B cell (primary cell): Measurements from ENCODE around the gene ARHGAP26. TPM values are rescaled to one million over a fixed set of nuclear protein-coding genes. Genes with fewer than 3 reads are reported as not detected.

Experiments used
- ATAC-seq: fragments of 200-7000 bp; cut with Tn5 transposase; one replicate; pipeline ENCODE4 v1.10.0; 2021; ENCODE audit warnings: low read depth, mild to moderate bottlenecking, moderate number of reproducible peaks, moderate library complexity
- CTCF ChIA-PET: fragments of 350-600 bp; sonication (Branson Sonifier 250); formaldehyde crosslinking; loops from one replicate; lab custom pipeline; 2021; ENCODE audit warnings: antibody characterized with exemption, inconsistent platforms; lab: Charles Lee
- POLR2A ChIA-PET: fragments of 350-600 bp; sonication (Branson Sonifier 250); formaldehyde crosslinking; loops from one replicate; lab custom pipeline; 2021; ENCODE audit warnings: antibody characterized with exemption; lab: Charles Lee
- DNase-seq: peaks from one replicate; pipeline ENCODE4 v3.0.0; 2013
- H2AFZ ChIP-seq: 2 replicates; pipeline ENCODE4 v1.6.1; 2012; ENCODE audit warnings: mild to moderate bottlenecking, low read depth, low read length; ENCODE audit not compliant: insufficient read depth, poor library complexity, severe bottlenecking
- H3K27ac ChIP-seq, 2 donors: 1 replicate in 1 of 2; 2 replicates in 1 of 2; pipeline ENCODE4 v1.5.1; 2012 to 2013; ENCODE audit warnings: low read length in 2 of 2, mild to moderate bottlenecking in 2 of 2, moderate library complexity in 1 of 2
- H3K27me3 ChIP-seq, 4 experiments: fragments of 200-600 bp in 1 of 4; sonication (generic) in 1 of 4; replicated peaks in 1 of 4; 1 replicate in 2 of 4; 2 replicates in 2 of 4; pipeline versions ENCODE4 v1.6.1 to v1.7.0; 2013 to 2016; ENCODE audit warnings: low read length in 3 of 4, mild to moderate bottlenecking in 2 of 4, mixed read lengths in 1 of 4, moderate library complexity in 1 of 4; ENCODE audit not compliant: insufficient read depth in 4 of 4, control insufficient read depth in 3 of 4; ENCODE audit errors: control extremely low read depth in 1 of 4
- H3K36me3 ChIP-seq, 2 experiments: replicated peaks in 1 of 2; 1 replicate in 1 of 2; 2 replicates in 1 of 2; pipeline versions ENCODE4 v1.6.1 to v1.7.1; 2013; ENCODE audit warnings: low read length in 1 of 2; ENCODE audit not compliant: insufficient read depth in 2 of 2, control insufficient read depth in 1 of 2; ENCODE audit errors: control extremely low read depth in 1 of 2, extremely low read depth in 1 of 2
- H3K4me1 ChIP-seq, 2 donors: fragments of 200-600 bp in 1 of 2; sonication (generic) in 1 of 2; 1 replicate in 1 of 2; 2 replicates in 1 of 2; pipeline versions ENCODE4 v1.5.1 to v1.6.1; 2013 to 2017; ENCODE audit warnings: low read length in 2 of 2; ENCODE audit not compliant: control insufficient read depth in 2 of 2, insufficient read depth in 2 of 2
- H3K4me2 ChIP-seq: replicated peaks from 2 replicates; pipeline ENCODE3; 2012; ENCODE audit warnings: mild to moderate bottlenecking, low read depth, low read length; ENCODE audit not compliant: poor library complexity, severe bottlenecking
- H3K4me3 ChIP-seq, 5 experiments: fragments of 200-600 bp in 1 of 5; sonication (generic) in 1 of 5; 1 replicate in 3 of 5; 2 replicates in 2 of 5; pipeline versions ENCODE4 v1.5.1 to v1.7.0; 2011 to 2016; ENCODE audit warnings: low read length in 4 of 5, mild to moderate bottlenecking in 4 of 5, low read depth in 2 of 5, control low read depth in 1 of 5, moderate library complexity in 1 of 5; ENCODE audit not compliant: insufficient read depth in 1 of 5; ENCODE audit errors: control extremely low read depth in 1 of 5, extremely low read depth in 1 of 5
- H3K79me2 ChIP-seq: fragments of 200-600 bp; sonication (generic); one replicate; pipeline ENCODE4 v1.6.0; 2016; ENCODE audit warnings: low read length; ENCODE audit not compliant: control insufficient read depth, insufficient read depth
- H3K9ac ChIP-seq: fragments of 200-600 bp; sonication (generic); 2 replicates; pipeline ENCODE4 v1.6.1; 2017; ENCODE audit warnings: mild to moderate bottlenecking, low read length, moderate library complexity
- H3K9me3 ChIP-seq, 3 donors: one replicate each; pipeline versions ENCODE4 v1.6.1 to v1.7.1; 2013; ENCODE audit warnings: low read length in 2 of 3; ENCODE audit not compliant: control insufficient read depth in 2 of 3, insufficient read depth in 1 of 3; ENCODE audit errors: control extremely low read depth in 1 of 3
- H4K20me1 ChIP-seq: 2 replicates; pipeline ENCODE4 v1.6.0; 2012; ENCODE audit warnings: mild to moderate bottlenecking, low read length; ENCODE audit not compliant: insufficient read depth, control insufficient read depth, poor library complexity, severe bottlenecking
- H3K27ac Mint-ChIP-seq: one replicate; pipeline ENCODE4 v1.8.0; 2021; ENCODE audit warnings: mixed read lengths
- H3K27me3 Mint-ChIP-seq: one replicate; pipeline ENCODE4 v1.8.0; 2021; ENCODE audit warnings: mixed read lengths
- H3K4me1 Mint-ChIP-seq: one replicate; pipeline ENCODE4 v1.8.0; 2021; ENCODE audit warnings: mixed read lengths
- H3K4me3 Mint-ChIP-seq: one replicate; pipeline ENCODE4 v1.8.0; 2021; ENCODE audit warnings: mixed read lengths
- H3K9me3 Mint-ChIP-seq: one replicate; pipeline ENCODE4 v1.8.0; 2022; ENCODE audit warnings: mixed read lengths; ENCODE audit not compliant: insufficient read depth
- CTCF ChIP-seq: fragments of 200-600 bp; IDR thresholded peaks from one replicate; pipeline ENCODE4 v1.8.0; 2022; ENCODE audit warnings: antibody characterized with exemption, mild to moderate bottlenecking
- EZH2 ChIP-seq: IDR thresholded peaks from 2 replicates; pipeline ENCODE4 v1.6.1; 2012; ENCODE audit warnings: borderline replicate concordance, low read depth, mild to moderate bottlenecking, moderate library complexity, low read length; ENCODE audit not compliant: insufficient read depth, poor library complexity, severe bottlenecking
- WGBS: methylation state at CpG from one replicate; pipeline ENCODE4 v1.1.5; 2013; ENCODE audit warnings: missing lambda C conversion rate; ENCODE audit not compliant: insufficient coverage; 5-methylcytosine and 5-hydroxymethylcytosine counted together
- intact Hi-C: fragments of 100-400 bp; cut with micrococcal nuclease; formaldehyde crosslinking; loops from one replicate; pipeline ENCODE4 v1.10.0; 2022
- polyA plus RNA-seq: library from polyadenylated mRNA; depleted of rRNA; stranded (reverse); fragments of >200 nt; gene quantifications from 2 replicates; pipeline ENCODE4 v1.2.3, GENCODE V29; 2012
- total RNA-seq, 2 donors: library from RNA; stranded (reverse); fragments of 120-200 nt in 1 of 2; gene quantifications; 1 replicate in 1 of 2; 2 replicates in 1 of 2; pipeline versions ENCODE4 v1.2.3 to v1.2.4, GENCODE V29; 2013 to 2022

Gene ARHGAP26
- total and polyA plus RNA-seq, 2 donors (not counting 1 experiment from before 2014, with no cell fraction given): 1.8 to 22.5 TPM

- peaks cover 15% of the 10 kb centered on the region for H3K4me1 Mint-ChIP-seq
- intact Hi-C loops: no loop called here
These were observed 45.3 kb downstream of the ARHGAP26 start for GRCh38 chr5:142815469-142815868.

More at GRCh38 chr5:142815469-142815868, 45.3 kb downstream of the ARHGAP26 start:
- DNase-seq: no peak
- H3K4me2 ChIP-seq: no peak overlapping the region
- ChIA-PET POLR2A (no interaction called here), CTCF (no interaction called here)
- no peaks in the 10 kb centered on the region for H3K27me3 ChIP-seq
- no peaks in the 10 kb centered on the region for H3K36me3 ChIP-seq
- H3K9me3 Mint-ChIP-seq: no peaks in the 10 kb centered on the region
- peaks cover 0 to 4% (median 0%) of the 10 kb centered on the region in 3 donors for H3K9me3 ChIP-seq
- peaks cover 8 to 12% of the 10 kb centered on the region in 2 donors for H3K4me1 ChIP-seq
- H3K4me3 Mint-ChIP-seq: no peak overlapping the region
- H3K27me3 Mint-ChIP-seq: no peaks in the 10 kb centered on the region
- H4K20me1 ChIP-seq: no peaks in the 10 kb centered on the region
- no peak overlapping the region for H3K9ac ChIP-seq
- TF ChIP-seq CTCF (no peak), EZH2 (no peak)
- no peak overlapping the region for H3K4me3 ChIP-seq
- ATAC-seq: no peak
- H3K79me2 ChIP-seq: peaks cover 19% of the 10 kb centered on the region
- WGBS: 85% methylated on average over 2 of the region's 2 CpGs
- H2AFZ ChIP-seq: no peak overlapping the region
- no peak overlapping the region for H3K27ac ChIP-seq
- H3K27ac Mint-ChIP-seq: no peak overlapping the region
